ENCODE results near the gene SPCS1. TPM values are rescaled to one million over a fixed set of nuclear protein-coding genes. Genes with fewer than 3 reads are reported as not detected.

The SPCS1 gene
- total RNA-seq, 1 experiment from 2014 or later = 184 TPM

DNA sequence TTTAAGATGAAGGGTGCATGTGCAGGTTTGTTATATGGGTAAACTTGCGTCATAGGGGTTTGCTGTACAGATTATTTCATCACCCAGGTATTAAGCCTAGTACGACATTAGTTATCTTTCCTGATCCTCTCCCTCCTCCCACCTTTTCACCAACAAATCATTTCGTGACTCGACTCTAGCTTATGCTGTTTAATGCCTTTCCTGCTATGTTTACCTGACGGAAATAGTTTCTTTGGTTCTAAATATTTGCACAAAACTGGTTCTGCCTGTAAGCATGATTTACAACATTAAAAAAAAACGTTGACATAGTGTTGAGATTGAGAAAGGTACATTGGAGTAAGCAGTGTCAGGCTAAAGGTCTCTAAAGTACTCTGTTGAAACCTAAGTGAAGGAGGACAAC is 17.6 kb upstream of the SPCS1 start:
- no peak overlapping the region for H3K27ac ChIP-seq (ENCODE audit: low read length)
- H3K27me3 ChIP-seq (ENCODE audit: low read length) = no peaks in the 10 kb centered on the region
- H2AFZ ChIP-seq (ENCODE audit: low read length) = no peak overlapping the region
- H3K9me3 ChIP-seq (ENCODE audit: low read length) = no peaks in the 10 kb centered on the region
- H3K4me1 ChIP-seq (ENCODE audit: low read length) = peaks cover 34% of the 10 kb centered on the region
- peaks cover 67% of the 10 kb centered on the region for H3K36me3 ChIP-seq (ENCODE audit: insufficient read depth, low read length)
- H4K20me1 ChIP-seq (ENCODE audit: insufficient read depth, low read depth, low read length) = no peaks in the 10 kb centered on the region
- no peak overlapping the region for H3K4me2 ChIP-seq (ENCODE audit: low read depth, low read length, poor library complexity, severe bottlenecking)
- H3K9me2 ChIP-seq (replicated peaks; ENCODE audit: insufficient read depth, low read length) = no peaks in the 10 kb centered on the region
- DNase-seq = no peak
- no peak overlapping the region for H3K4me3 ChIP-seq (ENCODE audit: low read length)
- H3K79me2 ChIP-seq (ENCODE audit: low read length) = peaks cover 69% of the 10 kb centered on the region
- peak overlapping the region; percentile 13; the same call in 1 of the 2 replicates for H3K9ac ChIP-seq (ENCODE audit: low read length)

DNA sequence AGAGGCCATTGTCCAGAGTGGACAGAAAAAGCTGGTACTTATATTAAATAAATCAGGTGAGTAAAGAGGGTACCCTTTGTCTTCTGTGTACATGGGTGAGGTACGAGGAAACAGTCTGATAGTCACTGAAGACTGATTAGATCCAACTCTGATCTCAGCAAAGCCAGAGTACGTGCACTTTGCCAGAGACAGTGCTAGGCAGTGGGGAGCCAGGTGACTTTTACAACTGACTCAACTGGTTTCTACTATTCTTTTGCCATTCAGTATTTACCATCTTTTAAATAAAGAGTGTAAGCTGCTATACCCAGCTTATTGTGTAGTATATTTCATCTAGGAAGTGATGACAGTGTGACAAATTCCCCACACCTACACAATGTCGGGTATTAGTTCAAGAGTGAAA is 16.8 kb upstream of the SPCS1 start:
- Histone ChIP-seq H3K4me1 (ENCODE audit: low read length) (peaks cover 28% of the 10 kb centered on the region), H3K27me3 (ENCODE audit: low read length) (no peaks in the 10 kb centered on the region), H3K27ac (ENCODE audit: low read length) (no peak overlapping the region), H2AFZ (ENCODE audit: low read length) (no peak overlapping the region), H3K4me2 (ENCODE audit: low read depth, low read length, poor library complexity, severe bottlenecking) (no peak overlapping the region), H3K9ac (ENCODE audit: low read length) (no peak overlapping the region), H3K9me3 (ENCODE audit: low read length) (no peaks in the 10 kb centered on the region), H3K79me2 (ENCODE audit: low read length) (peaks cover 60% of the 10 kb centered on the region), H3K9me2 (replicated peaks; ENCODE audit: insufficient read depth, low read length) (no peaks in the 10 kb centered on the region), H3K4me3 (ENCODE audit: low read length) (no peak overlapping the region), H4K20me1 (ENCODE audit: insufficient read depth, low read depth, low read length) (no peaks in the 10 kb centered on the region), H3K36me3 (ENCODE audit: insufficient read depth, low read length) (peaks cover 75% of the 10 kb centered on the region)
- DNase-seq = no peak

DNA sequence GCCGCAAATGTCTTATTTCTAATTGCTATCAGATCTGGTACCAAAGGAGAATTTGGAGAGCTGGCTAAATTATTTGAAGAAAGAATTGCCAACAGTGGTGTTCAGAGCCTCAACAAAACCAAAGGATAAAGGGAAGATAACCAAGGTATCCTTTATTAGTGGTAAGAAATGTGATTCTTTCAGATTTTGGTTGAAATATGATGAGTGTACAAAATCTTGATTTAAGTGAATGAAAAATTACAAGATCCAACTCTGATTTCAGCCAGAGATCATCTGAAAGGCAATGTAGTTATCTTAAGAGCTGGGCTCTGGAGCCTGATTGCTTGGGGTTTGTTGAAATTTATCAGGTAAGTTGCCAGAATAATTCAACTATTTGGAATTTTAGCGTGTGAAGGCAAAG is 15.3 kb upstream of the SPCS1 start:
- Histone ChIP-seq H3K27me3 (ENCODE audit: low read length) (no peaks in the 10 kb centered on the region), H2AFZ (ENCODE audit: low read length) (no peak overlapping the region), H3K9ac (ENCODE audit: low read length) (no peak overlapping the region), H3K27ac (ENCODE audit: low read length) (no peak overlapping the region), H4K20me1 (ENCODE audit: insufficient read depth, low read depth, low read length) (no peaks in the 10 kb centered on the region), H3K36me3 (ENCODE audit: insufficient read depth, low read length) (peaks cover 88% of the 10 kb centered on the region), H3K4me1 (ENCODE audit: low read length) (peaks cover 21% of the 10 kb centered on the region), H3K79me2 (ENCODE audit: low read length) (peaks cover 48% of the 10 kb centered on the region), H3K4me2 (ENCODE audit: low read depth, low read length, poor library complexity, severe bottlenecking) (no peak overlapping the region), H3K9me2 (replicated peaks; ENCODE audit: insufficient read depth, low read length) (no peaks in the 10 kb centered on the region), H3K4me3 (ENCODE audit: low read length) (no peak overlapping the region), H3K9me3 (ENCODE audit: low read length) (no peaks in the 10 kb centered on the region)
- no peak for DNase-seq

DNA sequence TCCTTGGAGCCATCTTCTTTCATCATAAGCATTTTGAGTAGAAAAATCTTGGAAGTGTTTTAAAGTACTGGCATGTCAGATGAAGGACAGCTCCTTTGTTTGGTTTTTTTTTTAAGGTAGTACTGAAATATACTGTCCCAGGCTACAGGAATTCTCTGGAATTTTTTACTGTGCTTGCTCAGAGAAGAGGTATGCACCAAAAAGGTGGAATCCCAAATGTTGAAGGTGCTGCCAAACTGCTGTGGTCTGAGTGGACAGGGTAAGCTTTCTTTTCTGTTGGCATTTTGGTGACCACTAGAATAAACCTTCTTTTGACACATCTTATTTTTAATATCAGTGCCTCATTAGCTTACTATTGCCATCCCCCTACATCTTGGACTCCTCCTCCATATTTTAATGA is 12.8 kb upstream of the SPCS1 start:
- Histone ChIP-seq H3K4me2 (ENCODE audit: low read depth, low read length, poor library complexity, severe bottlenecking) (no peak overlapping the region), H3K4me1 (ENCODE audit: low read length) (peaks cover 7% of the 10 kb centered on the region; the same call in 1 of the 2 replicates), H3K9ac (ENCODE audit: low read length) (no peak overlapping the region), H3K9me2 (replicated peaks; ENCODE audit: insufficient read depth, low read length) (no peaks in the 10 kb centered on the region), H3K36me3 (ENCODE audit: insufficient read depth, low read length) (peaks cover 82% of the 10 kb centered on the region), H3K79me2 (ENCODE audit: low read length) (peaks cover 25% of the 10 kb centered on the region), H4K20me1 (ENCODE audit: insufficient read depth, low read depth, low read length) (no peaks in the 10 kb centered on the region), H3K27ac (ENCODE audit: low read length) (no peak overlapping the region), H3K4me3 (ENCODE audit: low read length) (no peak overlapping the region), H3K27me3 (ENCODE audit: low read length) (no peaks in the 10 kb centered on the region), H3K9me3 (ENCODE audit: low read length) (no peaks in the 10 kb centered on the region), H2AFZ (ENCODE audit: low read length) (no peak overlapping the region)
- DNase-seq = no peak

DNA sequence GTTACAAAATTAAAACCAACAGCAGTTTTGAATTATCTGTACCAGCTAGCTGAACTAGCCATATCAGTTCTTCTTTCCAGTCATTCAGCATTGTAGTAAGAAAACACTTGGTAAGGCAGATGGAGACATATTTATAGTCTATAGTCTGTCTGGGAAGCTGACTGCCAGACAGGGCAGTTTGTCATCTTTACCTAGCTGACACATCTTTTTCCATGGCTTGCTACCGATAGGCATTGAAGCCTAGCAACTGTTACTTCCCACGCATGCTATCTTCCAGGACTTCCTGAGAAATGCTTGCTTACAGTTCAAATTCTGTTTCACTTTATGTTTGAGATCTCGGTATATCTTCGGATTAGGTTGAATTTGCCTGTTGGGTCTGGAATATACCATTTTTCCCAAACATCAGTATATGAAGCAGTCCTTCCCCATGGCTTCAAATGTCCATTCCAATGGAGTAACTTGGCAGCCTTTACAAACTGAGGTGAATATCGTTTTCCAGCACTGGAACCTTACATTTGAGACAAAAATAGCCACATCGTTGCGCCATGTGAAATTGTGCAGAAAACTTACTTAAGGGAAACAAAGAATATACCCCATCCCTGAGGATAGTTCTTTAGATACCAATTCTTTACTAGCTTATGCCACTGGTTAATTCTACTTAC is 11.2 kb upstream of the SPCS1 start:
- Histone ChIP-seq H3K9me2 (replicated peaks; ENCODE audit: insufficient read depth, low read length) (no peaks in the 10 kb centered on the region), H3K4me3 (ENCODE audit: low read length) (no peak overlapping the region), H3K27ac (ENCODE audit: low read length) (no peak overlapping the region), H3K4me2 (ENCODE audit: low read depth, low read length, poor library complexity, severe bottlenecking) (no peak overlapping the region), H4K20me1 (ENCODE audit: insufficient read depth, low read depth, low read length) (no peaks in the 10 kb centered on the region), H3K36me3 (ENCODE audit: insufficient read depth, low read length) (peaks cover 66% of the 10 kb centered on the region), H3K9me3 (ENCODE audit: low read length) (no peaks in the 10 kb centered on the region), H3K9ac (ENCODE audit: low read length) (no peak overlapping the region), H3K79me2 (ENCODE audit: low read length) (peaks cover 12% of the 10 kb centered on the region), H2AFZ (ENCODE audit: low read length) (no peak overlapping the region), H3K4me1 (ENCODE audit: low read length) (no peaks in the 10 kb centered on the region), H3K27me3 (ENCODE audit: low read length) (no peaks in the 10 kb centered on the region)
- no peak for DNase-seq

DNA sequence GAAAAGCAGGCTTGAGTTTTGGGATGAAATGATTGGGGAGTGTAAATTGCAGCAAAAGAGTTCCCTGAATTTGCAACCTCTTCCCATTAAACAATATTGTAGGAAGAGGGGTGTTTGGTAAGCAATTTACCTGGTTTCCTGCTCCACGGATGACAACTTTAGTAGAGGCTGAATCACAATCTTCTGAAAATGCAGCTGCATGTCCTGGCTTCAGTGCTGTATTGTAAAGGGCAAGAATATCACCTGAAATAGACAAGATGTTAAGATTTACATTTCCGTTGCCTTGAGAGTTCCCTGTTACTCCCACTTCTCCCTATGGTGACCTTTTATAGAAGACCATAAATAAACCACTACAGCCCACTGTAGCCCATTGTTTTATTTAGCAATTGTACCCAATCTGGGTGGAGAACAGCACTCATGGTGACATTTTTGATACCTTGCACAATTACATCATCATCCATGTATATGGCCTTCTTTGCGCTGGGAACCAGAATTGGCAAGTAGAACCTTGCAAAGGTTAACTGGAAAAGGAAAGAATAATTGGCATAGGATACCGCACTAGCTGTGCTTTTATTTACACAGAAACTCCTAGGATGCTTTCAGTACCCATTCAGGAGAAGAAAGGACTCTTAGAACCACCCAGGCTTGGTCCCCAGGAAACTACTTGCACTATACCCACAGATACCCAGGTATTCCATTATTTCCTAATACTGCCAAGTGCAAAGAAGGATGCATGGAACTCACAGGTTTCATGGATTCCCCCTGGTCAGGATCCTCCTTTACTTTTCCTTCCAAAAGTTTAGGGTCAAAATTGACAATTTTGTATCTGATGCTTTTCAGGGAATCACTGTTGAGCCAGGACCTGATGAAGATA is 9.9 kb upstream of the SPCS1 start:
- Histone ChIP-seq H3K27ac (ENCODE audit: low read length) (no peak overlapping the region), H3K4me1 (ENCODE audit: low read length) (no peaks in the 10 kb centered on the region), H3K27me3 (ENCODE audit: low read length) (no peaks in the 10 kb centered on the region), H3K9me3 (ENCODE audit: low read length) (no peaks in the 10 kb centered on the region), H2AFZ (ENCODE audit: low read length) (no peak overlapping the region), H3K9ac (ENCODE audit: low read length) (no peak overlapping the region), H3K9me2 (replicated peaks; ENCODE audit: insufficient read depth, low read length) (no peaks in the 10 kb centered on the region), H3K4me2 (ENCODE audit: low read depth, low read length, poor library complexity, severe bottlenecking) (no peak overlapping the region), H3K4me3 (ENCODE audit: low read length) (no peak overlapping the region), H4K20me1 (ENCODE audit: insufficient read depth, low read depth, low read length) (no peaks in the 10 kb centered on the region), H3K36me3 (ENCODE audit: insufficient read depth, low read length) (peaks cover 54% of the 10 kb centered on the region), H3K79me2 (ENCODE audit: low read length) (peaks cover 7% of the 10 kb centered on the region)
- DNase-seq = no peak

DNA sequence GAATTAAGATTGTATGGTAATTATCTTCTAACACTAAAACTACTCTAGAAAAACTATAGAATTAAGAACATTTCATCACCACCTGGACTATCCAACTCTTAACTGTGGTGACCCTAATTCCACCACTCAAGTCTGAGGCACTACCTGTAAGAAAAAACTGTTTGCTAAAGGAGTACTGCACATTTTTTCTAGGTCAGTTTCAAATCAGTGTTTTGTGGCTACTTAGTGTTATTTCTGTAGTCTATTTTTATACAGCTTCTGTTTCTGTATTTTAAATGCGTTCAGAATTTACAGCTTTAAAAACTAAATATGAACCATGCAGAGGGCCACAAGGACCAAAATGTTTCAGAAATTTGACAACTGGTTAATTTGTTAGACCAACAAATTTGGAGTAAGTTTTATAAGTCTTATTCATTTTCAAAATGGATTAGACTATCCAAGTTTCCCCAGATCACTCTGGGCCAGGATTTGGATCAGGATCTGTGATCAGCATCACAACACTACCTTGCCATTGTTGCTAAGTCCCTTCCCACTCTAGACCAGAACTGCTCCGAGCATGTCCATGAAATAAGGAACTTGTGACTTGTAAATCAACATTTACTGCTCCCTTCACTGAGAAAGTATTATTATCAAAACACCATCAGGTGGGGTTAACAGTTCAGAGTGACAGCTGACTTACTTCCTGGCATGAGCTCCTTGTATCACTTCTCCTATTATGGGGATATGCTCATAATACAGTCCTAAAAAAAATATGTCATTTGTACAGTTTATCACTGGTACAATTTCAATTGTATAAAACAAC is 8.9 kb upstream of the SPCS1 start:
- no peak for DNase-seq
- no peaks in the 10 kb centered on the region for H3K4me1 ChIP-seq (ENCODE audit: low read length)
- peaks cover 11% of the 10 kb centered on the region for H3K79me2 ChIP-seq (ENCODE audit: low read length)
- H3K27ac ChIP-seq (ENCODE audit: low read length) = no peak overlapping the region
- H3K4me2 ChIP-seq (ENCODE audit: low read depth, low read length, poor library complexity, severe bottlenecking) = no peak overlapping the region
- no peak overlapping the region for H2AFZ ChIP-seq (ENCODE audit: low read length)
- H3K9me3 ChIP-seq (ENCODE audit: low read length) = no peaks in the 10 kb centered on the region
- H3K4me3 ChIP-seq (ENCODE audit: low read length) = no peak overlapping the region
- H3K36me3 ChIP-seq (ENCODE audit: insufficient read depth, low read length) = peaks cover 47% of the 10 kb centered on the region
- H3K9me2 ChIP-seq (replicated peaks; ENCODE audit: insufficient read depth, low read length) = no peaks in the 10 kb centered on the region
- no peak overlapping the region for H3K9ac ChIP-seq (ENCODE audit: low read length)
- H4K20me1 ChIP-seq (ENCODE audit: insufficient read depth, low read depth, low read length) = no peaks in the 10 kb centered on the region
- no peaks in the 10 kb centered on the region for H3K27me3 ChIP-seq (ENCODE audit: low read length)

DNA sequence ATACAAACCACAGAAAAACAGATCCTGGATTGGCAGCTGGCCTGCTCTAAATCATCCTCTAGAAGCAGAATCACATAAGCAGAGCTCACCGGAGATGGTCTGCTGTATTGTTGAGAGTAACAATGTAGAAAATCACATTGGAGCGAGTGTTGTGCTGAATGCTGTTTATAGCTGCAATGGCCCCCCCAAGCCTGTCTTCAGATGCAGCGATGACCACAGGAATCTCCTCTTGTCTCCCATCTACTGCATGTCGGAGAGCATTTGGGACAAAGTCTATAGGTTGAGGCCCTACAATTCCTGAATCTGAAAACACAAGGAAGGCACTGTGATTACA is 8.3 kb upstream of the SPCS1 start:
- peaks cover 41% of the 10 kb centered on the region for H3K36me3 ChIP-seq (ENCODE audit: insufficient read depth, low read length)
- no peak for DNase-seq
- H3K27me3 ChIP-seq (ENCODE audit: low read length) = no peaks in the 10 kb centered on the region
- no peaks in the 10 kb centered on the region for H3K9me3 ChIP-seq (ENCODE audit: low read length)
- no peak overlapping the region for H3K4me3 ChIP-seq (ENCODE audit: low read length)
- H3K9ac ChIP-seq (ENCODE audit: low read length) = no peak overlapping the region
- H3K27ac ChIP-seq (ENCODE audit: low read length) = no peak overlapping the region
- peaks cover 17% of the 10 kb centered on the region for H3K79me2 ChIP-seq (ENCODE audit: low read length)
- no peak overlapping the region for H2AFZ ChIP-seq (ENCODE audit: low read length)
- H3K9me2 ChIP-seq (replicated peaks; ENCODE audit: insufficient read depth, low read length) = no peaks in the 10 kb centered on the region
- no peaks in the 10 kb centered on the region for H3K4me1 ChIP-seq (ENCODE audit: low read length)
- no peak overlapping the region for H3K4me2 ChIP-seq (ENCODE audit: low read depth, low read length, poor library complexity, severe bottlenecking)
- no peaks in the 10 kb centered on the region for H4K20me1 ChIP-seq (ENCODE audit: insufficient read depth, low read depth, low read length)

All from Karpas-422 (cell line).